HG02870 (cell line): ENCODE results near the gene MYO15B.

Experiments
- ATAC-seq: cut with Tn5 transposase; IDR thresholded peaks from one replicate; pipeline ENCODE4 v1.9.1; 2021; ENCODE audit warnings: mild to moderate bottlenecking, moderate library complexity; ENCODE audit not compliant: unreplicated experiment

MYO15B gene

DNA sequence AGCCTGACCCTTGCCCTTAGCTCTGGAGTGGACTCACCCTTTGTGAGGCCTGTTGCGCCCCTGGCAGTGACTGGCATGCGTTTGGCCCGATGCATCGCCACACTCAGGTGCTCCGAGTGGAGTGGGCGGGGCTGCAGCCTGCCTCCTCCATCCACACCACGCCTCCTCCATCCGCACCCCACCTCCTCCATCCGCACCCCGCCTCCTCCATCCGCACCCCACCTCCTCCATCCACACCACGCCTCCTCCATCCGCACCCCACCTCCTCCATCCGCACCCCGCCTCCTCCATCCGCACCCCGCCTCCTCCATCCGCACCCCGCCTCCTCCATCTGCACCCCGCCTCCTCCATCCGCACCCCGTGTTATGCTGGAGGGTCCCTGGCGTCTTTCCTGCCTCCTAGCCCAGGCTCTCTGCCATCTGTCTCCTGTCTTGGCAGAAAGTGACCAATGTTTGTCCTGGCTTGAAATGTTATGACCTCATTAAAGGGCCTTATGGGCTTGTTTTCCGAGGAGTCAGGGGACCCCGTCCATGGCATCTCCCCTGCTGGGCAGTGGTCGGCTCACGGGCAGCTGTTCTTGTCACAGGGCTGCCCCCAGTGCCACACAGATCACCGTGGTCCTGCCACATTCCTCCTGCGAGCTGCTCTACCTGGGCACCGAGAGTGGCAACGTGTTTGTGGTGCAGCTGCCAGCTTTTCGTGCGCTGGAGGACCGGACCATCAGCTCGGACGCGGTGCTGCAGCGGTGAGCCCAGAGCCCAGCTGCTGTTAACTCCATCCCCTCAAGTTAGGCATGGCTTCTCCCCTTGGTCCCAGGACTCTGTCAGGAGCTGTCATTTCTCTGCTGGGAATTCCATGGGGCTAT lies 28.7 kb upstream of the MYO15B start:
- no peak for ATAC-seq

DNA sequence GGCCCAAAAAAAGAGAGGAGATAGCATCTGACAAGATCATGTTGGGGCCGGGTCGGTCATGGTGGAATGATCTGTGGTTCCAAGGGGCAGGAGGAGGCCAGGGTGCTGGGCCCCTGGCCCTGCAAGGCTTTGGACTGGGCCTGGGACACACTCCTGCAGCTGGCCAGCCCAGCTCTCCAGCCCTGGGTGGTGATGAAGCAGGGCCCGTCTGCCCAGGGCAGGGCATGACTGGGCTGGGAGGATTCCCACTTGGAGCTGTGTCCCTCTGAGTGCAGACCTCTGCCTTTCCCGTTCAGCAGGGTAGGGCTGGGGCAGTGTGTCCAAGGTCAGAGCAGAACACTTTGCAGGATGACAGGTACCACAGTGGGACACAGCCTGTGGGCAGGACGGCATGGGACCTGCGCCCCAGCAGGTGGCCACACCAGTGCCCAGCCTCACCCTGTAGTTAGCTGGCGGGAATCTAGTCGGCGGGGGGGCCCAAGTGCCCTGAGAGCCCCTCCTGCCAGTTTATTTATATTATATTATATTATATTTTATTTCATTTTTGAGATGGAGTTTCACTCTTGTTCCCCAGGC lies 27.6 kb upstream of the MYO15B start:
- ATAC-seq = no peak

DNA sequence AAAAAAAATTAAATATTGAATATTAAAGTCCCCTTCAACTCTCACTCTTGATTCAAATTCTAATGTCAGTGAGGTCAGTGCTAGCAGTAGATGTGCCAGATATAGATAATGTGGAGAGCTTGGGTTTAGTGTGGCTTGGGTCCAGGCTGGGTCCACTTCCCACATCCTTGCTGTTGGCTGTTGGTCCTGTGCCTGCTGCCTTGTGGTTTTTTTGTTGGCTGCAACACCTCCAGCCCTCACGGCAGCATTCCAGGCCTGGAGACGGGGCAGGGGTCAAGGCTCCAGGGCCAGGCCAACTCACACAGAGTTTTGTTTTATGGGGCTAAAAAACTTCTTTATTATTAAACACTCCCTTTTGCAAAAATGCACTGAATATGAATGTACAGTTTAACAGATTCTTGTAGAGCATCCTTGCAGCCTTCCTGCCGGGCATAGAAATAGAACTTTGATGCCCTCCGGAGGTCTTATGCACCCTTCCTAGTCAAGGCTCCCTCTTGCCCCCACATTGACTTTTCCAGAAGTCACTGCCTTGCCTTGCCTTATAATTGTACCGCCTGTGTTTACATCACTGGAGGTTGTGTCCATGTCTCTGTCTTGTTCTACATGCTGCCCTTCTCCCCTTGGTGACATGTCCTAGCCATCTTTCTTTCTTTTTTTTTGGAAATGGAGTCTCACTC lies 25.5 kb upstream of the MYO15B start:
- ATAC-seq = no peak

DNA sequence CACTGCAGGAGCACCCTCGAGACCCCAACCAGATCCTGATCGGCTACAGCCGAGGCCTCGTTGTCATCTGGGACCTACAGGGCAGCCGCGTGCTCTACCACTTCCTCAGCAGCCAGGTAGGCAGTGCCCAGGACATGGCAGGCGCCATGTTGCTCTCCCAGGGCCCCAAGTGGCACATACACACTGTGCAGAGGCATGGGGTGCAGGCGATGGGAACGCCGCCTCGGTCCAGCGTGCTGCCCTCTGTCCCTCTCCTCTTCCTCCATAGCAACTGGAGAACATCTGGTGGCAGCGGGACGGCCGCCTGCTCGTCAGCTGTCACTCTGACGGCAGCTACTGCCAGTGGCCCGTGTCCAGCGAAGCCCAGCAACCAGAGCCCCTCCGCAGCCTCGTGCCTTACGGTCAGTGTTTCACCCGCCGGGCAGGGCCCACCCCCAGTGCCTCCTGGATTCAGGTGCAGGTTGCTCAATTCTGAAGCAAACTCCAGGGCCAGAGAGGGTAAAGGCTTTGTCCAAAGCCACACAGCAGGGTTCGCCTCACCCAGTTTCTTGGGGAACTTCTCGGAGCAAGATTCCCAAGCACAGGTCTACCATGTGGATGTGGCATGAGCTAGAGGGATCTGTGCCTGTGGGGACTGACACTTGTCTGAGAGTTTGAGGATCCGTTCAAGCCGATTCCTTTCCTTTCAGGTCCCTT lies 24.4 kb upstream of the MYO15B start:
- no peak for ATAC-seq

DNA sequence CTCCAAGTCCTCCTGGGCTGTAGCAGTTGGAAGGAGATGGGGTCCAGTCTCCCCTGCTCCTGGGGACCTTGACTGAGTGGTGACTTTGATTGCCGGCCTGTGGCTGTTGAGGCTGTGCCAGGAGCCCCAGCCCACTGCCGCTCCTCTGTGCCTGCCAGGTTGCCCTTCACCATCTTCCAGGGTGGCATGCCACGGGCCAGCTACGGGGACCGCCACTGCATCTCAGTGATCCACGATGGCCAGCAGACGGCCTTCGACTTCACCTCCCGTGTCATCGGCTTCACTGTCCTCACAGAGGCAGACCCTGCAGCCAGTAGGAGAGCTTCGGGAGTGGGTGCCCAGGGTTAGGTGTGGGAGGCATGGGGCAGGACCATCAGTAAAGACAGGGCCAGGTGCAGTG lies 23.4 kb upstream of the MYO15B start:
- ATAC-seq = no peak

DNA sequence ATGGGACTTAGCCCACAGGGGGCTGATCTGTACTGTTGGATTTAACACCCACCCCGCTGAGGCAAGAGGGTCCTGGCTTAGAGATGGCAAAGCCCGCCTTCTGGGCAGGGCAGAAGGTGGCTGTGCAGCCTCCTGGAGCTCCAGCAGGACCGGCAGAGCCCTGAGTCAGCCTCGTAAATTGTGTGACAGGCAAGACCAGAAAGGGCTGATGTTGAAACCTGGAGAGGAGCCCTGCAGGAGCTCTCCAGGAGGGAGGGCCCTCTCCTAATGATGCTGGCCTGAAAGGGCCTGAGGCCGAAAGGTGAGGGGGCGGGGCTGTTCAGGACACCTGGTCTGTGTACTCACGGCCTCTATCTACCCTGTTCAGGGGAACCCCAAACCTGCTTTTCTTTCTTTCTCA lies 22.5 kb upstream of the MYO15B start:
- ATAC-seq = no peak

DNA sequence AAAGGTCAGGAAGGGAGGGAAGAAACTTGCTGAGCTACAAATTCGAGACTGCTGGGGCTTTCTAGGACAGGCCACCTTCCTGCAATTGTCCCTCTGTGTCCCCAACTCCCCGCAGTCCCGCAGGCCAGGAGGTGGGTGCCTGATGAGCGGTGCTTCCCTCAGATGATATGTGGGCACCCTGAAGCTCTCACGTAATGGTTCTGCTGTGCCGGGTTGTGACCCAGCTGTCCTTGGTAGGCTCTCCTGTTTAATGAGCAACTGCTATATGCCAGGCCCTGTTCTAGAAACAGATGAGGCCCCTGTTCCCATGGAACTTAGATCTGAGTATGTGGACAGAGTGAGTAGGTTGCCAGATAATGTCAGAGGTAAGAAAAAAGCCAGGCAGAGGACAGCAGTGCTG lies 22.0 kb upstream of the MYO15B start:
- no peak for ATAC-seq

DNA sequence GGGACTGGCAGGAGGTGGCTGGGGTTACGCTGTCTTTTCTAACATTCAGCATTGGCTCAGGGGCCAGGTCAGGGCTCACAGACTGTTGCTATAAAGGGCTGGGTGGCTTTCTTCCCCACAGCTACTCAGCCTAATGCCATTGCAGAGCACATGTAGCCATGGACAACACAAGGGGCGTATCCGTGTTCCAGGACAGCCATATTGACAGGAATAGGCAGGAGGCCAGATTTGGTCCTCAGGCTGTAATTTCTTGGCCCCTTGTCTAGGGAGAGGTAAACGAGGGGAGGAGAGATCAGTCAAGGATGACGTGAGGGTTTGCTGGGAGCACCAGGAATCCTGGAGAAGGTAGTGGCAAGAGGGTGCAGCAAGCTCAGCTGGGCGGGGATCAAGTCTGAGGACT lies 21.2 kb upstream of the MYO15B start:
- no peak for ATAC-seq

DNA sequence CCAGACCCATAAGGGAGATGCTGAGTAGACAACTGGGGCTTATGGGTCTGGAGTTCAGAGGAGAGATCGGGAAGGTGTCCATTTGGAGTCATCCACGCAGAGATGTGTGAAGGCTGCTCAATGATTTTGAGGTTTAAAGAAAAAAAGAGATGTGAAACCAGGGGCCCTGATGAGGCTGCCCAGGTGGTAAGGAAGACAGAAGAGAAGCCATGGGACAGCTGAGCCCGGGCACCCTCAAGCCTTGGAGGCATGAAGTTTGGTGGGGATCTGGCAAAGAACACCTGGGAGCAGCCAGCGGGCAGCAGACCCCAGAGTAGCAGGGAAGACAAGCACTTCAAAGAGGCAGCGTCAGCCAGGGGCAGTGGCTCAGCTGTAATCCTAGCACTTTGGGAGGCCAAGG lies 20.8 kb upstream of the MYO15B start:
- no peak for ATAC-seq

DNA sequence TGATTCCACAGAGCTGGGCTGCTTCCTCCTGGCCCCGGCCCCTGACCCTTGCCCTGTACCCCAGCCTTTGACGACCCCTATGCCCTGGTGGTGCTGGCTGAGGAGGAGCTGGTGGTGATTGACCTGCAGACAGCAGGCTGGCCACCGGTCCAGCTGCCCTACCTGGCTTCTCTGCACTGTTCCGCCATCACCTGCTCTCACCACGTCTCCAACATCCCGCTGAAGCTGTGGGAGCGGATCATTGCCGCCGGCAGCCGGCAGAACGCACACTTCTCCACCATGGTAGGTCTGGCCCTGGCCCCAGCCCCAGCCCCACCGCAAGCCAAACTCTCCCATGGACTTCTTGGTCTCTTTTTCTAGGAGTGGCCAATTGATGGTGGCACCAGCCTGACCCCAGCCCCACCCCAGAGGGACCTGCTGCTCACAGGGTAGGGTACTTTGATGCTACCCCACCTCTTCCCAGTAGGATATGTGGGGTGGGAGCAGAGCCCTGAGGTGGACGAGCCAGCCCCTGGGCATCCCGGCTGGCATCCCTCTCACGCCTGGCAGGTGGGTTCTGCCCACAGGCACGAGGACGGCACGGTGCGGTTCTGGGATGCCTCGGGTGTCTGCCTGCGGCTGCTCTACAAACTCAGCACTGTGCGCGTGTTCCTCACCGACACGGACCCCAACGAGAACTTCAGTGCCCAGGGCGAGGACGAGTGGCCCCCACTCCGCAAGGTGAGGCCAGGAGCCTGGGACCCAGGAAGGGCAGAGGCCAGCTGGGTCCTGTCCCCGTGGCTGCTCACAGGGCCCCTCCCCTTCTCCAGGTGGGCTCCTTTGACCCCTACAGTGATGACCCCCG lies 19.0 kb upstream of the MYO15B start:
- ATAC-seq = no peak

DNA sequence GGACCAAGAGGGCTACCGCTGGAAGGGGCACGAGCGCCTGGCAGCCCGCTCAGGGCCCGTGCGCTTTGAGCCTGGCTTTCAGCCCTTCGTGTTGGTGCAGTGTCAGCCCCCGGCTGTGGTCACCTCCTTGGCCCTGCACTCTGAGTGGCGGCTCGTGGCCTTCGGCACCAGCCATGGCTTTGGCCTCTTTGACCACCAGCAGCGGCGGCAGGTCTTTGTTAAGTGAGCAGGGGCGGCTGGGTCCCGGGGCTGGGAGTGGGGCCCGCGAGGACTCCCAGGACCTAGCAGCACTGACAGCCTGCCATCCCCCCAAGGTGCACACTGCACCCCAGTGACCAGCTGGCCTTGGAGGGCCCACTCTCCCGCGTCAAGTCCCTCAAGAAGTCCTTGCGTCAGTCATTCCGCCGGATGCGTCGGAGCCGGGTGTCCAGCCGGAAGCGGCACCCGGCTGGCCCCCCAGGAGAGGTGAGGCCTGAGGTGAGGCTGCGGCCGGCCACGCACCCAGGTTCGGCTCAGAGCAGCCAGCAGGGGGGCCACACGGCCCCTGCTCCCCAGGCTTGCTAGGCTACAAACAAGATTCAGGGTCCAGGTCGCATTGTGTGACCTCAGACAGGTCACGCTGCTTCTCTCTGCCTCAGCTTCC lies 17.4 kb upstream of the MYO15B start:
- no peak for ATAC-seq

DNA sequence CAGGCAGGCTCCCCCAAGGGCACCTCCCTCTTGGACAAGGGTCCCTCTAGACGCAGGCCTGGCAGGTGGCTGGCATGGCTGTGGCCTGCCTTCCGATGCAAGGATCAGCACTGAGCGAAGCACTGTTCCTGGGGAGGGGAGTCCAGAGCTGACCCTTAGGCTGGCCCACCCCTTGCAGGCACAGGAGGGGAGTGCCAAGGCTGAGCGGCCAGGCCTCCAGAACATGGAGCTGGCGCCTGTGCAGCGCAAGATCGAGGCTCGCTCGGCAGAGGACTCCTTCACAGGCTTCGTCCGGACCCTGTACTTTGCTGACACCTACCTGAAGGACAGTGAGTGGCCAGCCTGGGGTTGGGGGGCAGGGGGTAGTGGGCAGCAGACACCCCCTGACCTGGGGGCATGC lies 16.8 kb upstream of the MYO15B start:
- ATAC-seq = no peak

DNA sequence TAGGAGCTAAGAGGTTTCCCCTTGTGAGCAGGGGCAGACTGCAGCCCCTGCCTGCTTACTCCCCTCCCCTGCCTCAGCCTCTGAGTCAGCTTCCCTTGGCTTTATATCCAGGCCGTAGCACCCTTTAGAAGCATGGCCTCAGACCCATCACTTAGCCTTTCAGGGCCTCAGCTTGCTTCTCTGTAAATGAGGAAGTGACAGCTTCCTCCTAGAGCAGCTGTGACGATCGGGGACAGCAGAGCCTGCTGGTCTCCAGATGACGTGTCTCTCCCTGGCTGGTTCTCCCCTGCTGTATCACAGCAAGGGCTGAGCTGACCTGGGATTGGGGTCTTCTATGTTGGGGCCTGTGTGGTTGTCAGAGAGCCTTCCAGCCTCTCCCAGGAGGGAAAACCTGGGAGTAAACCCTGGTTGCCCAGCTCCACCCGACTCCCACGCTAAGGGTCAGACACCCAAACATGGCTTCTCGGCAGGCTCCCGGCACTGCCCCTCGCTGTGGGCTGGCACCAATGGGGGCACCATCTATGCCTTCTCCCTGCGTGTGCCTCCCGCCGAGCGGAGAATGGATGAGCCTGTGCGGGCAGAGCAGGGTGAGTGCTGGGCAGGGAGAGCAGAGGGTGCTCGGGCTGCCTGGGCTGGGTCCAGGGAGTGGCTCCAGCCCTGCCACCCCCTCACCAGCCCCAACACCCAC lies 16.3 kb upstream of the MYO15B start:
- peak; percentile 50 for ATAC-seq

DNA sequence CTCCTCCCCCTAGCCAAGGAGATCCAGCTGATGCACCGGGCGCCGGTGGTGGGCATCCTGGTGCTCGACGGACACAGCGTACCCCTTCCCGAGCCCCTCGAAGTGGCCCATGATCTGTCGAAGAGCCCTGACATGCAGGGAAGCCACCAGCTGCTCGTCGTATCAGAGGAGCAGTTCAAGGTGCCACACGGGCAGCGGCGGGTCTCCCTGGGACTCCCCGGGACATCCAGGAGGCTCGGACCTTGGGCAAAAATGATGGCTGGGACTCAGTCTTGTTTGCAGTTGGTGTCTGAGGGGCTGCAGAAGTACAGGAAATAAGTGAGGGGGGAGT lies 15.8 kb upstream of the MYO15B start:
- ATAC-seq = no peak

DNA sequence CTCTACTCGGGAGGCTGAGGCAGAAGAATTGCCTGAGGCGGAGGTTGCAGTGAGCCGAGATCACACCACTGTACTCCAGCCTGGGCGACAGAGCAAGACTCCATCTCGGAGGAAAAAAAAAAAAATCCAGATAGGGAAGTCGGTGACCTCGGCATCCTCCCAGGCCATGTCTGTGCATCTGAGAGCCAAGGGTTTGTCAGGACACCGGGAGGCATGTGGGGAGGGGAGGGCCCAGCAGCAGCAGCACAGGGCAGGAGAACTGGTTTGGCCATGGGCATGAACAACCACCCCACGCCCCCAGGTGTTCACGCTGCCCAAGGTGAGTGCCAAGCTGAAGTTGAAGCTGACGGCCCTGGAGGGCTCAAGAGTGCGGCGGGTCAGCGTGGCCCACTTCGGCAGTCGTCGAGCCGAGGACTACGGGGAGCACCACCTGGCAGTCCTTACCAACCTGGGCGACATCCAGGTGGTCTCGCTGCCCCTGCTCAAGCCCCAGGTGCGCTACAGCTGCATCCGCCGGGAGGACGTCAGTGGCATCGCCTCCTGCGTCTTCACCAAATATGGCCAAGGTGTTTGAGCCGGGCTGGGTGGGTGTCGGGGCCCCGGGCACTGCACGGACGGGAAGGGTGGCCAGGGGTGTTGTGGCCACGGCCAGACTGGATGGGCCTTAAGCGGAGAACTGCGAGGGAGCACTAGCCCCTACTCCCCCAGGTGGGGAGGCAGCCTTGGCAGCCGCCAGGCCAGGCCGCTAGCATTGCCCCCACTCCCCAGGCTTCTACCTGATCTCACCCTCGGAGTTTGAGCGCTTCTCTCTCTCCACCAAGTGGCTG lies 14.7 kb upstream of the MYO15B start:
- no peak for ATAC-seq

DNA sequence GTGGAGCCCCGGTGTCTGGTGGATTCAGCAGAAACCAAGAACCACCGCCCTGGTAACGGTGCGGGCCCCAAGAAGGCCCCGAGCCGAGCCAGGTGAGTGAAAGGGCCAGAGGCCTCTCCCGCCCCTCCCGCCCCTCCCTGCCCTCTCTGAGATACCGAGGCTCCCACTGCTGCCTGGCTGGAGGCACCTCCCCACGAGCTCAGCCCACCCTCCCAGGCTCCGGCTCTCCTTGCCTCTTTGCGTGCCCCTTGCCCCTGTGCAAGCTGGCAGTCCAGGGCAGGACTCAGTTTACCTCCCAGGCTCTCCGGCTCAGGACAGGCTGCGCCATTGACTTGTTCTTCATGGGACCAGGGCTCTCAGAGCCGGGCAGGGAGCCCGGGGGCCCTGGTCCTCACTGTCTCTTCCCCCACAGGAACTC lies 14.1 kb upstream of the MYO15B start:
- ATAC-seq = no peak

DNA sequence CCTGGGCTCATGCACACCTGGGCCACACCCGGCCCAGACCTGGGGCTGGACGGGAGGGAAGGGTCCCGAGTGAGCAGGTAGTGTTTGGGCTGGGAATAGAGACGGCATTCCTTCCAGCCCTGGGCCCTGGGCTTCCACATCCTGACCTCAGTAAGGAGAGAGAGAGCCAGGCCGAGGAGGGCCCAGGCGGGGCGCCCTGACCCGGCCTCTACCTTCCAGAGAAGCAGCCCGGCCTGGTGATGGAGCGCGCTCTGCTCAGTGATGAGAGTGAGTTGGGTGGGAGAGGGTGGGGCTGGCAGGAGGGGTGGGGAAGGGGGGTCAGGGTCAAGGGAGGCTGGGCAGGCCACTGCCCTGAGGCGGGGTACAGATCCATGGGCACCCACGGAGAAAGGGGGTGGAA lies 13.6 kb upstream of the MYO15B start:
- ATAC-seq = no peak

DNA sequence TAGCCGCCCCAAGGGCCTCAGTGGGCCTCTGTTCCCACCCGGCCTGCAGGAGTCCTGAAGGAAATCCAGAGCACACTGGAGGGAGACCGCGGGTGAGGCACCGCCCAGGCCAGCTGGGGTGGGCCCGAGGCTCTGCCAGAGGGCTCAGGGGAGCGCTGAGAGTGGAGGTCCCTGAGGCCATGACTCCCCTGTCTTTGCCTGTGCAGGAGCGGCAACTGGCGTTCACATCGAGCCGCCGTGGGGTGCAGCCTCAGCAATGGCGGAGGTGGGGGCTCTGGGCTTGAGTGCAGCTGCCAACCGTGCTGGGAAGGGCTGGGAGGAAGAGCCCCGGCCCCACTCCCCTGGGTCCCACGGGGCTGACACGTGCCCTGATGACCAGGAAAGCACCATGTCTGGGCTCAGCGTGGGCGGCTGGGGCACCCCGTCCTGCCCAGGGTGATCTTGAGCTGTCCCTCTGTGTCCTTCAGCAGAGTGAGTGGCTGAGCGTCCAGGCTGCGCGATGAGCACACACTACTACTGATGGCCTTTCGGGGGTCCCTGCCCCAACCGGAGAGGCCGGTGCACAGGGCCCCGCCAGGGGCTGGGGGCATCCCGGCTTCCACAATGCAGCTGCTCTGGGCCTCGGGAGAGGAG lies 13.1 kb upstream of the MYO15B start:
- no peak for ATAC-seq
